Measurements from ENCODE around the gene CAMSAP2.

Gene CAMSAP2

GRCh38 chr1:200897259-200897658 lies 158.6 kb downstream of the CAMSAP2 start:
- H3K27ac ChIP-seq (ENCODE audit: low read depth, low read length), result no peak overlapping the region

GRCh38 chr1:200899015-200899386 lies 160.3 kb downstream of the CAMSAP2 start:
- TF ChIP-seq, protein P1, sequence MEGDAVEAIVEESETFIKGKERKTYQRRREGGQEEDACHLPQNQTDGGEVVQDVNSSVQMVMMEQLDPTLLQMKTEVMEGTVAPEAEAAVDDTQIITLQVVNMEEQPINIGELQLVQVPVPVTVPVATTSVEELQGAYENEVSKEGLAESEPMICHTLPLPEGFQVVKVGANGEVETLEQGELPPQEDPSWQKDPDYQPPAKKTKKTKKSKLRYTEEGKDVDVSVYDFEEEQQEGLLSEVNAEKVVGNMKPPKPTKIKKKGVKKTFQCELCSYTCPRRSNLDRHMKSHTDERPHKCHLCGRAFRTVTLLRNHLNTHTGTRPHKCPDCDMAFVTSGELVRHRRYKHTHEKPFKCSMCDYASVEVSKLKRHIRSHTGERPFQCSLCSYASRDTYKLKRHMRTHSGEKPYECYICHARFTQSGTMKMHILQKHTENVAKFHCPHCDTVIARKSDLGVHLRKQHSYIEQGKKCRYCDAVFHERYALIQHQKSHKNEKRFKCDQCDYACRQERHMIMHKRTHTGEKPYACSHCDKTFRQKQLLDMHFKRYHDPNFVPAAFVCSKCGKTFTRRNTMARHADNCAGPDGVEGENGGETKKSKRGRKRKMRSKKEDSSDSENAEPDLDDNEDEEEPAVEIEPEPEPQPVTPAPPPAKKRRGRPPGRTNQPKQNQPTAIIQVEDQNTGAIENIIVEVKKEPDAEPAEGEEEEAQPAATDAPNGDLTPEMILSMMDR (IDR thresholded peaks at IDR 0.05; ENCODE audit: insufficient read depth, low read length, poor library complexity, severe bottlenecking), result no peak
- TF ChIP-seq EZH2phosphoT487 (conservative IDR thresholded peaks at IDR 0.05; ENCODE audit: low read length), result no peak
- no peak overlapping the region for H2AFZ ChIP-seq (ENCODE audit: low read depth, low read length, severe bottlenecking)

More at GRCh38 chr1:200897259-200897658, 158.6 kb downstream of the CAMSAP2 start:
- no peak overlapping the region for H3K4me3 ChIP-seq (ENCODE audit: insufficient read depth, low read length, poor library complexity, severe bottlenecking)
- H3K9me2 ChIP-seq (replicated peaks; ENCODE audit: insufficient read depth, low read length), result no peaks in the 10 kb centered on the region
- no peak overlapping the region for H3K9ac ChIP-seq (ENCODE audit: low read length)
- no peaks in the 10 kb centered on the region for H3K36me3 ChIP-seq (ENCODE audit: low read length)
- no peak overlapping the region for H3K4me2 ChIP-seq (ENCODE audit: low read depth, low read length, poor library complexity, severe bottlenecking)
- no peaks in the 10 kb centered on the region for H4K20me1 ChIP-seq (ENCODE audit: low read depth, low read length)
- no peaks in the 10 kb centered on the region for H3F3A ChIP-seq (ENCODE audit: insufficient read depth)
- no peak overlapping the region for H2AFZ ChIP-seq (ENCODE audit: low read depth, low read length, severe bottlenecking)
- TF ChIP-seq, protein P1 (IDR thresholded peaks at IDR 0.05; ENCODE audit: insufficient read depth, low read length, poor library complexity, severe bottlenecking), result no peak
- no peak for TF ChIP-seq EZH2phosphoT487 (conservative IDR thresholded peaks at IDR 0.05; ENCODE audit: low read length)
- no peaks in the 10 kb centered on the region for H3K79me2 ChIP-seq (ENCODE audit: insufficient read depth, low read length)
- no peaks in the 10 kb centered on the region for H3K9me3 ChIP-seq (ENCODE audit: insufficient read depth, low read length)
- H3K27me3 ChIP-seq (ENCODE audit: low read length), result no peaks in the 10 kb centered on the region

GRCh38 chr1:200899451-200899915 lies 160.8 kb downstream of the CAMSAP2 start:
- Histone ChIP-seq H3K27ac (ENCODE audit: low read depth, low read length) (no peak overlapping the region), H3K4me2 (ENCODE audit: low read depth, low read length, poor library complexity, severe bottlenecking) (no peak overlapping the region), H4K20me1 (ENCODE audit: low read depth, low read length) (no peaks in the 10 kb centered on the region), H3K36me3 (ENCODE audit: low read length) (no peaks in the 10 kb centered on the region), H2AFZ (ENCODE audit: low read depth, low read length, severe bottlenecking) (no peak overlapping the region), H3F3A (ENCODE audit: insufficient read depth) (no peaks in the 10 kb centered on the region), H3K27me3 (ENCODE audit: low read length) (no peaks in the 10 kb centered on the region), H3K9me2 (replicated peaks; ENCODE audit: insufficient read depth, low read length) (no peaks in the 10 kb centered on the region), H3K9ac (ENCODE audit: low read length) (no peak overlapping the region), H3K79me2 (ENCODE audit: insufficient read depth, low read length) (no peaks in the 10 kb centered on the region), H3K4me3 (ENCODE audit: insufficient read depth, low read length, poor library complexity, severe bottlenecking) (no peak overlapping the region), H3K9me3 (ENCODE audit: insufficient read depth, low read length) (no peaks in the 10 kb centered on the region)
- no peak for TF ChIP-seq EZH2phosphoT487 (conservative IDR thresholded peaks at IDR 0.05; ENCODE audit: low read length)
- TF ChIP-seq, protein P1 (IDR thresholded peaks at IDR 0.05; ENCODE audit: insufficient read depth, low read length, poor library complexity, severe bottlenecking), result no peak

More at GRCh38 chr1:200899015-200899386, 160.3 kb downstream of the CAMSAP2 start:
- H3K27ac ChIP-seq (ENCODE audit: low read depth, low read length), result no peak overlapping the region
- no peaks in the 10 kb centered on the region for H3K9me2 ChIP-seq (replicated peaks; ENCODE audit: insufficient read depth, low read length)
- H3K9me3 ChIP-seq (ENCODE audit: insufficient read depth, low read length), result no peaks in the 10 kb centered on the region
- H3K9ac ChIP-seq (ENCODE audit: low read length), result no peak overlapping the region
- H3K79me2 ChIP-seq (ENCODE audit: insufficient read depth, low read length), result no peaks in the 10 kb centered on the region
- H3K4me2 ChIP-seq (ENCODE audit: low read depth, low read length, poor library complexity, severe bottlenecking), result no peak overlapping the region
- no peak overlapping the region for H3K4me3 ChIP-seq (ENCODE audit: insufficient read depth, low read length, poor library complexity, severe bottlenecking)
- H4K20me1 ChIP-seq (ENCODE audit: low read depth, low read length), result no peaks in the 10 kb centered on the region
- H3K36me3 ChIP-seq (ENCODE audit: low read length), result no peaks in the 10 kb centered on the region
- H3K27me3 ChIP-seq (ENCODE audit: low read length), result no peaks in the 10 kb centered on the region
- no peaks in the 10 kb centered on the region for H3F3A ChIP-seq (ENCODE audit: insufficient read depth)

Data from SU-DHL-6 (cell line).